ENCODE results near the gene HIP1R. TPM values are rescaled to one million over a fixed set of nuclear protein-coding genes. Genes with fewer than 3 reads are reported as not detected.

HIP1R gene
- total RNA-seq, 1 donor from 2014 or later: 22.2 TPM

GRCh38 chr12:122868471-122869177 is 33.4 kb downstream of the HIP1R start:
- no peaks in the 10 kb centered on the region for H3K27me3 ChIP-seq (ENCODE audit: insufficient read depth, low read length)
- Mint-ChIP-seq H3K4me1 (ENCODE audit: low read depth, unreplicated experiment) (peaks cover 30% of the 10 kb centered on the region), H3K9me3 (ENCODE audit: unreplicated experiment) (no peaks in the 10 kb centered on the region), H3K27me3 (ENCODE audit: low read depth, unreplicated experiment) (no peaks in the 10 kb centered on the region), H3K27ac (ENCODE audit: unreplicated experiment) (no peak overlapping the region), H3K4me3 (ENCODE audit: unreplicated experiment) (no peak overlapping the region), H3K36me3 (ENCODE audit: low read depth, unreplicated experiment) (peaks cover 13% of the 10 kb centered on the region)
- H3K27ac ChIP-seq (ENCODE audit: low read depth, low read length): no peak overlapping the region
- H3K79me2 ChIP-seq (ENCODE audit: insufficient read depth, low read length): peaks cover 46% of the 10 kb centered on the region
- DNase-seq (ENCODE audit: low read depth): no peak
- no peak overlapping the region for H3K4me3 ChIP-seq (ENCODE audit: insufficient read depth, low read depth, low read length)
- H3K9ac ChIP-seq (ENCODE audit: low read length): no peak overlapping the region
- no peak overlapping the region for H3K4me2 ChIP-seq (ENCODE audit: low read length)
- H3K9me3 ChIP-seq (ENCODE audit: insufficient read depth, low read depth, low read length): no peaks in the 10 kb centered on the region
- no peak for TF ChIP-seq EZH2 (IDR thresholded peaks at IDR 0.05; ENCODE audit: insufficient read depth, low read length)
- no peak for TF ChIP-seq CTCF (IDR thresholded peaks at IDR 0.05; ENCODE audit: insufficient read depth, low read depth, low read length)
- H2AFZ ChIP-seq (ENCODE audit: low read depth, low read length): no peak overlapping the region
- peaks cover 24% of the 10 kb centered on the region for H3K4me1 ChIP-seq (ENCODE audit: insufficient read depth, low read length)
- peaks cover 22% of the 10 kb centered on the region for H3K36me3 ChIP-seq (ENCODE audit: insufficient read depth, low read length)
- no peak for FAIRE-seq
- H4K20me1 ChIP-seq (ENCODE audit: insufficient read depth, low read length): peaks cover 39% of the 10 kb centered on the region

- H3K36me3 Mint-ChIP-seq (ENCODE audit: low read depth, unreplicated experiment): peaks cover 10% of the 10 kb centered on the region
- peaks cover 43% of the 10 kb centered on the region for H4K20me1 ChIP-seq (ENCODE audit: insufficient read depth, low read length)
- H3K79me2 ChIP-seq (ENCODE audit: insufficient read depth, low read length): peaks cover 54% of the 10 kb centered on the region
- H3K27me3 Mint-ChIP-seq (ENCODE audit: low read depth, unreplicated experiment): no peaks in the 10 kb centered on the region
- no peak overlapping the region for H3K27ac Mint-ChIP-seq (ENCODE audit: unreplicated experiment)
- H2AFZ ChIP-seq (ENCODE audit: low read depth, low read length): no peak overlapping the region
- peaks cover 36% of the 10 kb centered on the region for H3K4me1 Mint-ChIP-seq (ENCODE audit: low read depth, unreplicated experiment)
- H3K4me1 ChIP-seq (ENCODE audit: insufficient read depth, low read length): peaks cover 24% of the 10 kb centered on the region
- no peak overlapping the region for H3K4me3 Mint-ChIP-seq (ENCODE audit: unreplicated experiment)
- no peaks in the 10 kb centered on the region for H3K27me3 ChIP-seq (ENCODE audit: insufficient read depth, low read length)
- H3K36me3 ChIP-seq (ENCODE audit: insufficient read depth, low read length): peaks cover 22% of the 10 kb centered on the region
- TF ChIP-seq EZH2 (IDR thresholded peaks at IDR 0.05; ENCODE audit: insufficient read depth, low read length) (no peak), CTCF (IDR thresholded peaks at IDR 0.05; ENCODE audit: insufficient read depth, low read depth, low read length) (no peak)
- no peak for FAIRE-seq
- H3K9me3 Mint-ChIP-seq (ENCODE audit: unreplicated experiment): no peaks in the 10 kb centered on the region
- no peaks in the 10 kb centered on the region for H3K9me3 ChIP-seq (ENCODE audit: insufficient read depth, low read depth, low read length)
- H3K4me2 ChIP-seq (ENCODE audit: low read length): no peak overlapping the region
- no peak for DNase-seq (ENCODE audit: low read depth)
- H3K4me3 ChIP-seq (ENCODE audit: insufficient read depth, low read depth, low read length): no peak overlapping the region
- H3K27ac ChIP-seq (ENCODE audit: low read depth, low read length): no peak overlapping the region
- no peak overlapping the region for H3K9ac ChIP-seq (ENCODE audit: low read length)
Measured at GRCh38 chr12:122869207-122869973, 34.1 kb downstream of the HIP1R start.

All from astrocyte (in vitro differentiated cells and primary cell).